PFSK-1 (cell line): ENCODE measurements around the gene FBLN1.

Experiments
- FOXP2 ChIP-seq: optimal IDR thresholded peaks from 2 replicates; pipeline ENCODE3; 2011; ENCODE audit warnings: borderline replicate concordance, control low read depth, inconsistent platforms; ENCODE audit not compliant: insufficient read depth; ENCODE audit errors: extremely low read length, extremely low read depth
- POLR2AphosphoS5 ChIP-seq: IDR thresholded peaks from 2 replicates; pipeline ENCODE4 v1.6.1; 2012; ENCODE audit warnings: low read depth, mild to moderate bottlenecking, control low read depth, low read length, moderate library complexity
- SIN3A ChIP-seq: IDR thresholded peaks from 2 replicates; pipeline ENCODE4 v1.6.1; 2012; ENCODE audit warnings: mild to moderate bottlenecking, low read length, moderate library complexity, borderline replicate concordance; ENCODE audit not compliant: insufficient read depth
- TAF1 ChIP-seq: IDR thresholded peaks from 2 replicates; pipeline ENCODE4 v1.6.1; 2012; ENCODE audit warnings: low read length, control low read depth, borderline replicate concordance; ENCODE audit not compliant: insufficient read depth
- TF ChIP-seq, protein P1 (sequence below), 2 experiments: IDR thresholded peaks; 2 replicates each; pipeline versions ENCODE4 v1.6.1 to v1.8.0; 2011 to 2012; ENCODE audit warnings: low read depth in 2 of 2, low read length in 2 of 2, control low read depth in 1 of 2, inconsistent platforms in 1 of 2, mild to moderate bottlenecking in 1 of 2, moderate library complexity in 1 of 2; ENCODE audit not compliant: insufficient read depth in 1 of 2

The FBLN1 gene

DNA sequence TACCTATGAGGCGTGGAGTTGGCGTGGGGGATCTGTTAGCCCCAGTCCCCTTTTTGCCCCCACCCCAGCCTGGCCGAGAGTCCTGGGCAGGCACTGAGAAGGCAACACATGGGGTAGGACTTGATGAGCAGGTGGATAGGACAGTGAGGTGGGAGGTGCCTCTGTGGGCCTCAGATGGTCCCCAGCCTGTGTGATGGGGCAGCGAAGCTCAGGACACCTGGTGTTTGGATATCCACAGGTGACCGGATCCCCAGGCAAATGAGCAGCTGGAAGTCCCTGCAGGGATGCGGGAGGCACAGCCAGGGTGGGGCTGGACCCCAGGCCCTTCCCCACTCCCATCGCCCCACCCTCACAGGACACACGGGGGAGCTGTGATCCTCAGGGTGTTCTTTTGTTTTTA, 9.7 kb downstream of the FBLN1 start:
- TF ChIP-seq POLR2AphosphoS5 (no peak), TAF1 (no peak), FOXP2 (no peak), SIN3A (no peak)
- TF ChIP-seq, protein P1, sequence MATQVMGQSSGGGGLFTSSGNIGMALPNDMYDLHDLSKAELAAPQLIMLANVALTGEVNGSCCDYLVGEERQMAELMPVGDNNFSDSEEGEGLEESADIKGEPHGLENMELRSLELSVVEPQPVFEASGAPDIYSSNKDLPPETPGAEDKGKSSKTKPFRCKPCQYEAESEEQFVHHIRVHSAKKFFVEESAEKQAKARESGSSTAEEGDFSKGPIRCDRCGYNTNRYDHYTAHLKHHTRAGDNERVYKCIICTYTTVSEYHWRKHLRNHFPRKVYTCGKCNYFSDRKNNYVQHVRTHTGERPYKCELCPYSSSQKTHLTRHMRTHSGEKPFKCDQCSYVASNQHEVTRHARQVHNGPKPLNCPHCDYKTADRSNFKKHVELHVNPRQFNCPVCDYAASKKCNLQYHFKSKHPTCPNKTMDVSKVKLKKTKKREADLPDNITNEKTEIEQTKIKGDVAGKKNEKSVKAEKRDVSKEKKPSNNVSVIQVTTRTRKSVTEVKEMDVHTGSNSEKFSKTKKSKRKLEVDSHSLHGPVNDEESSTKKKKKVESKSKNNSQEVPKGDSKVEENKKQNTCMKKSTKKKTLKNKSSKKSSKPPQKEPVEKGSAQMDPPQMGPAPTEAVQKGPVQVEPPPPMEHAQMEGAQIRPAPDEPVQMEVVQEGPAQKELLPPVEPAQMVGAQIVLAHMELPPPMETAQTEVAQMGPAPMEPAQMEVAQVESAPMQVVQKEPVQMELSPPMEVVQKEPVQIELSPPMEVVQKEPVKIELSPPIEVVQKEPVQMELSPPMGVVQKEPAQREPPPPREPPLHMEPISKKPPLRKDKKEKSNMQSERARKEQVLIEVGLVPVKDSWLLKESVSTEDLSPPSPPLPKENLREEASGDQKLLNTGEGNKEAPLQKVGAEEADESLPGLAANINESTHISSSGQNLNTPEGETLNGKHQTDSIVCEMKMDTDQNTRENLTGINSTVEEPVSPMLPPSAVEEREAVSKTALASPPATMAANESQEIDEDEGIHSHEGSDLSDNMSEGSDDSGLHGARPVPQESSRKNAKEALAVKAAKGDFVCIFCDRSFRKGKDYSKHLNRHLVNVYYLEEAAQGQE (IDR thresholded peaks at IDR 0.05; ENCODE audit: insufficient read depth in 1 of 2, low read depth in 2 of 2, low read length in 2 of 2): no peak

DNA sequence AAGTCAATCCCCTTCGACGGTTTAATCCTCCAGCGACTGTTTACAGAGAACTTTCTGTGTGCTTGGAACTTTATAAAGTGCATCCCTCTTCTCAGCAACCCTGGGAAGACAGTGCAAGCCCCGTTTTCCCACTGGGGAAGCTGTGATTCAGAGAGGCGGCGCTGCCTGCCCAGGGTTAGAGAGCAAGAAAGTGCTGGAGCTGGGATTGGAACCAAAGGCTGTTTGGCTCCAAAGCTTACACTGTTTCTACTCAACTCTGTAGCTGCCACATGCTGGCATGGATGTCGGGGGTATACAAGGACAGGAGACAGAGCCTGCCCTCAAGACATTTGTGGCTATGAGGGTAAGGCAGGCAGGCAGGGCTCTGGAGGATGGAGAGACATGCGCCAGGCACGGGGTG, 13.0 kb downstream of the FBLN1 start:
- TF ChIP-seq SIN3A (no peak), TAF1 (no peak), POLR2AphosphoS5 (no peak), FOXP2 (no peak)
- TF ChIP-seq, protein P1 (IDR thresholded peaks at IDR 0.05; ENCODE audit: insufficient read depth in 1 of 2, low read depth in 2 of 2, low read length in 2 of 2): no peak

DNA sequence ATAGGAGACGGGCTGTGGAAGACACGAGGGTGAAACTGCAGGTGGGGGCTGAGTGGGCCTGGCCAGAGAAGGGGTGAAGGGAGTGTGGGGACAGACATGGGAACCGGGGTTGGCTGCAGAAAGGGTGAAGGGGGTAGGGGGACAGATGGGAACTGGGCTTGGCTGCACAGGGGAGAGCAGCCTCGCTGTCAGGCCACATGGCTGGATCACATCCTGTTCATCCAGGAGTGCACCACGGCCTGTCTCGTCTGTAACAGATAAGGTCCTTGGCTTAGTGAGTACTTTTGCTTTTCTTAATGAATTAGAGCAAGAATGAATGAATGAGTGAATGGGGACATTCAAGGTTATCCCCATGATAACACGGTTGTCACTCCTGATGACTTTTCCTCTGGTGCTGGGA, 13.5 kb downstream of the FBLN1 start:
- no peak for TF ChIP-seq TAF1
- peak; percentile 14 for TF ChIP-seq FOXP2
- TF ChIP-seq, protein P1 (IDR thresholded peaks at IDR 0.05; ENCODE audit: insufficient read depth in 1 of 2, low read depth in 2 of 2, low read length in 2 of 2): no peak

DNA sequence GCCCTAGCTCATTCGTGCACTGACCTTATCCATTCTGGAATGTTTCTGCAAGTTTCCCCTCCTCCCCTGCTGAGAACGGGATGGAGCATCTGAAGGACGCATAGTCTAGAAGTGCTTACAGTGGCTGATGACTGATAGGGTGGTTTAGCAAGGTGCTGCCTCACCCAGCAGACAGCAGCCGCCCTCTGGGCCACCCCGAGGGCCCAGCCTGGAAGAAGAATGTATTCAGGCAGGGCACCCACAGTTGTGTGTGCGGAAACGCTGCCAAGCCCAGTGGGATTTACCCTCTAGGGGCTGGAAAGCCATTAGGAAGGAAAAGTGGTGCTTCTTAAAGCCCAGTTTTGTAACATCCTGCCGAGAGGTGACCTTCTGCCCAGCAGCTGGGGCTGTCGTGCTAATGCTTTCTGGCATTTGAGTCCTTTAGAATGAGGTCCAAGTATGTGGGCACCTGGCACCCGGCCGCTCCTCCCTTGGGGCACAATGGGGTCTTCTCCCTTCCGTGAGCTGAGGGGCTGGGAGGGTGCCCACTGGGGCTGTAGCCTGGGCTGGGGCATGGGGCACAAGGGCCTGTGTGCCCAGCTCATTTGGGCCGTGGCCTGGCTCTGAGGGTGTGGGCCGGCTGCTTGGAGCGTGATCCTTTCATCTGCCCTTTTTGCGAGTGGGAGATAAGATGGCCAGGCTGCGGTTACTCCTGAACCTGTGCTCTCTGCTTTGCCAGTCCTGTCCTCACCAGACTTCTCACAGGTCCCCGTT, 14.4 kb downstream of the FBLN1 start:
- TF ChIP-seq, protein P1 (IDR thresholded peaks at IDR 0.05; ENCODE audit: insufficient read depth in 1 of 2, low read depth in 2 of 2, low read length in 2 of 2): no peak
- no peak for TF ChIP-seq TAF1
- TF ChIP-seq POLR2AphosphoS5: no peak
- TF ChIP-seq FOXP2: no peak
- no peak for TF ChIP-seq SIN3A
